Activated T-cell treated with anti-CD3 and anti-CD28 coated beads, Interleukin-2, amount 50 U/mL, for 1 hour (primary cell): ENCODE measurements around the gene BTBD9.

Experiments
- DNase-seq: peaks from one replicate; pipeline ENCODE4 v3.0.0-alpha.2; 2020

The BTBD9 gene

DNA sequence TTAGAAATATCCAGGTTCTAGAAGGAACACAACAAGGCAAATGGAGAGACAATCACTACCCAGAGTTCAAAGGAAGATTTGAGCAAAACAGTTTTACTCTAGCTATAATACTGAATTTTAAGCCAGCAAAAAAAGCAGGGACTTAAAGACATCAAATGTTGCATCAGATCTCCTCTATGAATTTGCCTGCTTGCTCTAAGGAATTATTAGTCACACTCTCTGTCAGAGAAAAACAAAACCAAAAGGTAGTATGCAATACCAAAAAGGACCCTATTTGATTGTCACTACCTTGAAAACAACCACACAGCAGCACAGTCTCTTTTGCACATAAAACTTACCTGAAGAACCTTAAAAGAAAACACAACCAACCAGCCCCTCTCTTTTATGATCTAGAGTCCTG, 46.3 kb downstream of the BTBD9 start:
- no peak for DNase-seq

DNA sequence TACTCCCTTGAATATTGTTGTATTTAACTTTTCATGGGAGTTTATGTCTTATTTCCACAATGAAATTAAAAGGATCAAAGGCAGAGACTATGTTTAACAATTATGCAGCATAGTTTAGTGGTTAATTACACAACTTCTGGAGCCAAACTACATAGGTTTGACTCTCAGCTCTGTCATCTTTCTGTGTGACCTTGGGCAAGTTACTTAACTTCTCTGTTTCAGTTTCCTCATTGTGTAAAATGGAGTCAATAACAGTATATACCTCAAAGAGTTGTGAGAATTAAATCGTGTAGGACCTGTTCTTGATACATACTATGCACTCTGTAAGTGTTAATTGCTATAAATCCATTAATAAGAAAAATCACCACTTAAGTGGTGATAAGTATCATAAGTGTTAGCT, 48.3 kb downstream of the BTBD9 start:
- DNase-seq = no peak

DNA sequence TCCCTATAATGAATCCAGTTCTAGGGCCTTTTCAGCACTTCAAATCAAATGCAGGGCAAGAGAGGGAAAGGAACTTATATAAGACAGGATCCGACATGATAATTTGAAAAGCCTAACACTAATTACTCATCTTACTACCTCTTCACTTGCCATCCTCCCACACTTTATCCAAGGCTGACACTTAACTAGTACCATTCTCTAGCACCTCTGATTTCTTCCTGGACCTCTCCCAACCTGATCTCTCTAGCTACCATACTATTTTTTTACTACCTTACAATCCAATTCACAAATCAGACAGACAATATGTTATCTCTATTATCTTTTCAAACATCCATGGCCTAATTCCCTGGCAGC, 50.4 kb downstream of the BTBD9 start:
- no peak for DNase-seq

DNA sequence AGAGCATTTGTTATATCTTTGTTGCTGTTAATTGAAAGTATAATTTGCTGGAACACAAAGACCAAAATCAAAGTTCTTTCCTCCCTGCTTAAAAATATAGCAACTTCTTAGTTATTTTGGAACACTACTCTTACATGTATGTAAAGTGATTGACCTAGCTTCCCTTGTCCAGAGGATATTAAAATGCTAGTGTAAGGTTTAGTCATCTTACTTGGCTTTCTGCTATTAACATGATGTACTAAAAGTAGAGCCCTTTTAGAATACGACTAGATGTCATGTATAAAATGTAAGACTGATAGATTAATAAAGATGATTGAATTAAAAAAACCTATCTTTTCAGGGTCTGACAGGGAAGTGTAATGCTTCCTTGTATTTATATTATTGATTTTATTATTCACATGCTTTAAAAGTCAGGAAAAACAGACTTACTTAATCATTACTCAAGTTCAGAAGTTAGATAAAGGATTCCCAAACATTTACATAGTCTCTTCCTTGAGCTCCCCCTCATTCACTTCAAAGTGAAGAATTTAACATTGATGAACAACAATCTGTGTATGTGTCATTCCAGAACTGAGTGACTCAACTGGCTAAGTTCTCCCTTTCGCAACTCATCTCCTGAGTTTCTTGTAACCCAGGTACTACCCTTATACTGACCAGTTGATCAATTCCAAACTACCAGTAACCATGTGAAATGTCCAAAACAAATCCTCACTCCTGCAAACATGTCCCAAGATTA, 50.9 kb downstream of the BTBD9 start:
- no peak for DNase-seq

DNA sequence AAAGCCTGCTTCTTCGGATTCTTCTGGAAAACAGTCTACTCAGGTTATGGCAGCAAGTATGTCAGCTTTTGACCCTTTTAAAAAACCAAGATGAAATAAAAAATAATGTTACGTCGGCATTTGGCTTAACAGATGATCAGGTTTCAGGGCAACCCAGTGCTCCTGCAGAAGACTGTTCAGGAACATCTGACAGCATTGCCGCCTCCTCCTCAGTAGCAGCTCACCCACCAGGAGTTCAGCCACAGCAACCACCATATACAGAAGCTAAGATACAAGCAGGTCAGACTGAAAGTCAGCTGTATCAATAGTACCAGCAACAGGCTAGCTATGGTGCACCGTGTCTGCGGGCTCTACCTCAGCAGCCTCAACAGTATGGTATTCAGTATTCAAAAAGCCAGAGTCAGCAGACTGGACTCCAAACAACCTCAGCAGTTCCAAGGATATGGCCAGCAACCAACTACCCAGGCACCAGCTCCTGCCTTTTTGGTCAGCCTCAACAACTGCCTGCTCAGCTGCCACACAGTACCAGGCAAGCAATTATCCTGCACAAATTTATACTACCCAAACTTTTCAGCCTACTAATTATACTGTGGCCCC, 51.9 kb downstream of the BTBD9 start:
- DNase-seq = no peak

DNA sequence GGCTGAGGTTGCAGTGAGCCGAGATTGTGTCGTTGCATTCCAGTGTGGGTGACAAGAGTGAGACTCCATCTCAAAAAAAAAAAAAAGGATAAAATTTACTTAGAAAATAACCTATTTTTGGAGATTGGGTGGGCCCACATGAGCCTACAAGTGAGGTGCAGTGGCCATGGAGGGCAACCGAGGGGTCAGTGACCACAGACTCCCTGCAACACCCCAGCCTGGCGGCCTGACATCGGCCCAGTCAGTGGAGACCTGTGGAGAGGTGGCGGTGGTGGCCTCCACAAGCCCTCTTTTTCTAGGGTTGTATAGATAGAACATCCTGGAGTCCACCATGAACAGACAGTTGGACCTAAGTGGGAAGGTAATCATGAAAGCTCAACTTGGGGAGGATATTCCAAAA, 52.7 kb downstream of the BTBD9 start:
- no peak for DNase-seq

DNA sequence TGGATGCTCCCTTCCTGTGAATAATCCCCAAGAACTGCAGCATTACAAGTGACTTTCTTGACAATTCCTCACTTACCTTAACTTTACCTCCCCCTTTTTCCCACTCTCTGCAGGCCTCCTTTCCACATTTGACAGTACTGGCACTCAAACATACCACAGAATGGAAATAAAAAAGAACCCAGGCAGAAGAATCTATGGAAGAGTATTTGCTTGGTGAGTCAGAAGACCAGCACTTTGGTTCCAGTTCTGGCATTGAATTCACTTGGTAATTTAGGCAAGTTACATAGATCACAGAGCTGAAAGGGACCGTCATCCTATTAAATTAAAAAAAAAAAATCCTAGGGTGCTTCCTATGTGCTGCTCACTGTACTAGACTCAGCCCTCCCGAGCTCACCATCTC, 55.0 kb downstream of the BTBD9 start:
- no peak for DNase-seq

DNA sequence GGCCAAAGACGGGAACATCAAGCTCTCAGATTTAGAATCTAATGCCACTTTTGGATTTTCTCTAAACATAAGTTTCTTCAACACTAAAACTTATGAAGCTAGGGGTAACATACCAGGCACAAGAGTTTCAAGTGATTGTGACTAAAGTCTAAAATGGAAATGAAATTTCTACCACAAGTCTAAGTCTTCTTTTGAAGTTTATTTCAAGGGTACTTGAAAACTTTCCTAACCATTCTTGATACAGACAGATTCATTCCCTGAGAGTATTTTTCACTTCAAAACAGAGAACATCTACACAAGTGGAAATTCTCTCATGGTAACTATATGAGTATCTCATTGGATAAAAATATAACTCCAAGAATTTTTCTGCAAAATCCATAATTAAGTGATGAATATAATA, 56.2 kb downstream of the BTBD9 start:
- no peak for DNase-seq

DNA sequence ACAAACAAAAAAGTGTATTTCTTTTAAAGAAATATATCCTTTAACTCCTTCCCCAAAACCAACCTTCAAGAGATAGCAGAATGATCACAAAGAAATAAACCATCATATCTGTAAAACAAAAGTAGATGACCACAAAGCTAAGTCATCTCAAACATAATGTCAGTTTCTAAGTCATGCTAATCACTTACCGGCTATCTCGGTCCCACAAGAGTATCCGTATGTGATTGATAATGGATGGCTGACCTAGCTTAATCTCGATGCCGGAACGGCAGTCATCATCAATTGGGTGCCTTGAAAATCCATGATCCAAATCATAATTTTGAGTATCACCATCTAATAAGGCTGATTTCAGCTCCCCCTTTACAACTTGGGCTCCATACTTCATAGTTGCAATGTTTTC, 59.7 kb downstream of the BTBD9 start:
- no peak for DNase-seq

DNA sequence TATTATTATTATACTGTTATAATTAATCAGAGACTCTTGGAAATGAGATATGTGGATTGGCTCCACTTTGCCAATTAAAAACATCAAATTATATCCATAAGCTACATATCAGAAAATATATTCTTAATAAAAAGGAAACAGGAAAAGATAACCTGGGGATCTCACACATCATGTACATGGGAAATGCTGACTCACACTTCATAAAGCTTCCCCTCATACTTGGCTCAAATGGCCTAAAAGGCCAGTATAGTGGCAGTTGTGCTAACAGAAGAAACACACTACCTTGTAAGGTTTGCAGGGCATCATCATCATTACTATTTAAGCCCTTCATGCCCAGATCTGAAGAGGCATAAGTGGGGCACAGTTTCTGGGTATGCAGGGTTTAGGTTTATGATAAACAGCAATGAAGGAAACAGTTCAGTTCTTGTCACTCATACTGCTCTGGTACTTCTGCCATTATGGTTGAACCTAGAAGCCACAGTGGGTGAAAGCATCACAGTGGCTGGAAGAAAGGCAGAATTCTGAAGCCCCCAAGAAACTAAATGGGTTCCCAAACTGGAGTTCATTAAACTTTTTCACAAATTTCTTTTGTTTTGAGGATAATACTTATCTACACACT, 60.6 kb downstream of the BTBD9 start:
- DNase-seq = no peak

DNA sequence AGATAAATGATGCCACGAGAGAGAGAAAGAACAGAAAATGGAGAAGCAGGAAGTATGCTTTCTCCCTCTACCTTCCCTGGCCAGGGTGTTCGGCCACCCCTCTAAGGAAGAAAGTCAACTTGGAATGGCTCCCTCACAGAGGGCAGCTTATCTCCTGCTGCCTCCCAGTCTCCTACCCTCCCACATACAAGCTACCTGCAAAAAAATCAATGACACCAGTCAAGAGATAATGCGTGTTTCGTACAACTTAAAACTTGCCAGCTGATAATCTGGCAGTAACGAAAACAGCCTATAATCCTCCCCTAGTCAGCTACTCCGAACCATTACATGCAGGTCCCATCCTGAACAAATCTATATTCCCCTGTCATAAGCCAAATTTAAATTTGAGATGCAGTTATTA, 61.7 kb downstream of the BTBD9 start:
- DNase-seq = no peak

DNA sequence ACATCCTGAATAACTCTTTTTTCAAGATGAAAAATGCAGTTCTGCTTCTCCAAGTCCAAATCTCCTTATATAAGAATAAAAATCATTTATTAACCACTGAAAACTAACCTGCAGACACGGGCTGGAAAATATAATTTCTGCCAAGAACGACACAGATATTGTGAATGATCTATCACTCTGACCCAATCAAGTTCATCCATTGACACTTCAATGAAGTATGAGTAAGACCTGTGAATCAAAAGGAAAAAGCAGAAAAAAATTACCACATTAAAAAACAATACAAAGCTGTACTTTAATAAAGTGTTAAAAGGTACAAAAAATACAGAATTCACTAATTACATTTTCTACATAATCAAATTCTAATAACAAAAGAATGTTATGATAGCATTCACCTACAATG, 62.2 kb downstream of the BTBD9 start:
- no peak for DNase-seq

DNA sequence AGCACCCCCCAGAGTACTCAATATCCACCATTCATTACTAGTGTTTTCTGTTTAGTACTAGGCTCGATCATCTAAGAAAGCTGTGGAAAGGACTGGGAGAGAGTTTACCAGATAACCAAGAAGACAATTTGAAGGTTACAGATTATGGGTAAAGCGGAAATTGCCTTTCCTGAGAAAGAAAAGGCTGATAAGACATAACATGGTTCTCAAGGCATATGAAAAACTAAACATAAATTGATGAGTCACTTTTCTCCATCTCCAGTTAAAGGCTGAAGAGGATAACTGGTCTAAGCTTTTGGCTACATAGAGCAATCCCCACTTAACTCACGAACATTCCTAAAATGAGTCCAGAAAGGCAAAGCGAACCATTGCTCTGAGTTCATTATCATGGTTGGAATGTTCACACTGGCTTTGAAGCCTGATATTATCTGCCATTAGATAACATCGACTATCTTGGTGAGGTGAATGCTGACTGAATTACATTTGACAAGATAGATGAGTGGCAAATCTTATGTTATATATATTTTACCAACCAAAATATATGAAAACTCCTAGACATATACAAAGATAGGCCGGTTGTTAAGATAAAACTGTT, 65.8 kb downstream of the BTBD9 start:
- no peak for DNase-seq

DNA sequence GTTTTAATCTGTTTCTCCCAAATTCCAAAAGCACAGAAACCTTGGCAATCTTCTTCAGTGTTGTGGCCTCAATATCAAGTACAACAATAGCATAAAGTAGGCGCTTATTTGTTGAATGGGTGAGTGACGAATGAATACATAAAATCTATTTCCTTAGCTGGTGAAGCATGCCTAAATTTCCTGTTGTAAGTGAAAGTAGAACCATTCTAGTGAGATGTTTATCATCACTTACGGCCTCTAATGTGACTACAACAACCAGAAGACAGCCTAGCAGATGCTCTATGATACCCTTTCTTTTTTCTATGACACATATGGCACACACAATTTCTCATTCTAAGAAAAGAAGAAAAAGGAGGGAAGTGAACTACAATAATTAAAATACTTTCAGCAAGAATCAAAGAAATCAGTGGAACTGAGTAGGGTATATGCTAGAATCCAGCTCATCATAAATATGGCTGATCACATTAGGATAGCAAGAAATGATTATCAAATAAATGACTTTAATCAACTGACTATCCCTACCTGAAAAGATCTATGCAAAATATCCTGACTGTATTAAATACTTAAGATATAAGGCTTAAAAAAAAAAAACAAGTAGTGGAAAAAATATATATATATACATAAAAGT, 67.4 kb downstream of the BTBD9 start:
- no peak for DNase-seq

DNA sequence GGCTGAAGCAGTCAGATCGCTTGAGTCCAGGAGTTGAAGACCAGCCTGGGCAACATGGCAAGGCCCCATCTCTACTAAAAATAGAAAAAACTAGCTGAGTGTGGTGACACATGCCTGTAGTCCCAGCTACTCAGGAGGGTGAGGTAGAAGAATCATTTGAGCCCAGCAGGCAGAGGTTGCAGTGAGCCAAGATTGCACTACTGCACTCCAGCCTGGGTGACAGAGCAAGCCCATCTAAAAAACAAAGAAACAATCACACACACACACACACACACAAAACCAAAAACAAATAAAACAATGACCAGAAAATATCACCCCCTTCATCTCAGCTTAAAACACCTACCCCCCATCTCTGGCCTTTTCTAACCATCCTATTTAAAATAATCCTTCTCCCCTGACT, 68.0 kb downstream of the BTBD9 start:
- DNase-seq = no peak

DNA sequence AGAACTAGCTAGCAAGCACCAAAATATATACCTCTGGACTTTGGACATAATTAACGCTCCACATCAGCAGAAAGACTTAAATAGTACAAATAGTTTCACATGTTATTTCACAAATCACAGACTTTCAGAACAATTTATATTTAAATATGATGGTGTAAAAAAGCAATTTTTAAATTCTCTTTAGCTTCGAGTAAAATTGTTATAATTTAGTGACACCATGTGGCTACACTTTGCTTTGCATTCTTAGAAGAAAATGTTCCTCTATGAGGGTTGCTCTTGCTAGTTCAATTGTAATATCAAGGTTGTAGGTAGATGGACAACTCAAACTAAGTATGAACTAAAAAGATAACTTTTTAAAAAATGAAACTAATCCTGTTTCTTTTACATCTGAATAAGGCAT, 69.0 kb downstream of the BTBD9 start:
- DNase-seq = no peak

DNA sequence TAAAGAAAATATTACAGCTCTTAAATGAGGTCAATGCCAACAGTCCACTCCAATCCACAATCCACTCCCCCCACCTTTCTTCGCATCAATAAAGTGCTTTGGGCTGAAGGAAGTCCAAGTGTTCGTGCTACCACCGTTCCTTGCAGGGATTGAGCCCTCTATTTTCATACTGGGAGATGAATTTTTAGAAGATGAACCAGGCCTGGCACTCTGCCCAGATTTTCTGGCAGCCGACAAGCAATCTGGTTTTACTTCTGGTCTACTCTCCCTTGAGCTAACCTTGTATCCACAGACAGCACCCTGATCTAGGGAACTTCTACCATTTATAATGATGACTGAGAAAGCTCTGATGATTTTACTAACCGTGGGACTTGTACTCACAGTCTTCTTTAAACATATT, 72.3 kb downstream of the BTBD9 start:
- DNase-seq = no peak

DNA sequence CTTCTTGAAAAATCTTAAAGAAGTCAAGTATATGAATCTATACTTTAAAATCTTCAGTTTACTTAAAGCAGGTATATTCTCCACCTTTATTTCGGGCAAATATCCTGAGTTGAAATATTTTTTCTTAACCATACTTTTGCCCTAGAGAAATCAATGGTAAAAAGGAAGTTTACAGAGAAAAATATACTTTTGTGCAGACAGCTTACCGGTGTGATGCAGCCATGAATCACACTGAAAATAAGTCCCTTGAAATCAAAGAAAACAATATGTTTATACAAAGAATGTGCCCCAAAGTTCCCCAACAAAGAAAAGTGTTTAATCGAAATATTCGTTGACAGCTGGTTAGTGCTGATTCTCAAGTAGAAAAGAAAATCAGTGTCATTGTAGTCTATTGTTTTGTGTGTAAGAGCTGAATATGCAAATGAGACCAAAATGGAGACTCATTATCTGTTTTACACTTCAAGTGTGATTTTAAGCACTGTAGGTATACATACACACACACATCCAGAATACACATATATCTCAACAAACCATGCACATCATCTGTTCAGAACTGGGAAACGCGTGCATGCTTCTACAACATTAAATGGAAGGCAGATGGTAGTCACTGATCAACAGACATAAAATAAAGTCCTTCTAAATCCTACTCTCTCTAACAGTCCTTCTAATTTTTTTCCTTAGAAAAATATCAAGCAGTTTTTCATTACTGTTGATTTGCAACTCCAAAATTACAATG, 73.3 kb downstream of the BTBD9 start:
- DNase-seq = no peak

DNA sequence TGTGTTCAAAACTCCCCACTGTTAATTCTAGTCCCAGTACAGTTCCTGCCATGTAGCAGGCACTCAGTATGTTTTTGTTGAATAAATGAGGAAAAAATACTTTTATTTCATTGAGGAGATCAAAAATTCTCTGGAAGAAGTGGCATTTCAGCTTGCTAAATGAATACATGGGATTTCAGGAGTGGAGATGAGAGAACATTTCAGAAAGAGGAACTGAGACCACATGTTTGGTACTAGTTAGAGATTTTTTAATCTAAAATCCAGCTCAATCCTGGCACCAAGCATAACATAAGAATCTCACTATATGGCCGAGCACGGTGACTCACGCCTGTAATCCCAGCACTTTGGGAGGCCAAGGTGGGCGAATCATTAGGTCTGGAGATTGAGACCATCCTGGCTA, 75.4 kb downstream of the BTBD9 start:
- no peak for DNase-seq

DNA sequence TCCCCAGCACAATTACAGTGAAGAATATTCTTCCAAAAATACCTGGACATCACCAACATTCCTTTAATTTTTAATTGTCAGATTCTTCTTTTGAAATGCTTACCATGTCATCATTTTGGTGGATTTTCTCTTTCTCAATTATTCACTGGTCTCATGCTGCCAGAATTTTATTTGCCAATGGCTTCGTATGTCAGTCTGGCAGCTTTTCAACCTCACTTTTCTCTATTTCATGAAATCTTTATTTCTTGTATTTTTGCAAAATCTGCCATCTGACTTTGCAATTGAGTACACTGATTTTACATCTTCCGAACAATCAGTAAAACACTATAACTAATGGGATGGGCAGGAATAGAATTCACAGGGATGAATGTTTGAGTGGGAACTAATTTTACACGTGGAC, 84.1 kb downstream of the BTBD9 start:
- DNase-seq = no peak

DNA sequence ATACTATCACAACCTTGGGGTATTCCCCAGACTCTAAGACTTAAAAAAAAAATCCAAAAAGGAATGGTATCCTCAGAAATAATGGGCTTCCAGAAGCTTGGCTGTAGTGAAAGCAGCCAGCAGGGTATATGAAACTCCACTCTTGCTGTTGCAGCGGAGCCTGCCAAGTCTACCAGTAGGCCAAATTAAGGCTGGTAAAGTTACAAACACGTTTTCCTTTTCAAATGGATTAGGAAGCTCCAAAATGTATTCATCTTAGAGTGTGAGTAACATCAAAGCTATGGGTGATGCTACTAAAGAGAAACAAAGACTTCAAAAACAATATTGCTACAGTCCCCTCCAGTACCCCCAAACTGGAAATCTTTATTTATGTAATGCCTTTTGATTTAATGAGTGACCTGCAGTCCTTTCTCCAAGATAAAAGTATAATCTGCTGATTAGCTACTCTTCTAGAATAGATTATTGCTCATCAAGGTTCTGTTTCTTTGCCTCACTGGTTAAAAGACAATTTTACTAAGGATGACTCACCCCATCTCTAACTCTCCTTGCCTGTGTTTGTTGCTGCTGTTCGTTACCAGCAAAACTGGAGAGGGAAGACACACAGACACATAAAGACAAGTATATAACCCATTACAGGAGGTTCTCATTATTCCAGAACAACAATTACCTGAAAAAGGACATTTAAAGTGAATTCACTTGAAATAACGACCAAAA, 84.9 kb downstream of the BTBD9 start:
- DNase-seq = no peak

DNA sequence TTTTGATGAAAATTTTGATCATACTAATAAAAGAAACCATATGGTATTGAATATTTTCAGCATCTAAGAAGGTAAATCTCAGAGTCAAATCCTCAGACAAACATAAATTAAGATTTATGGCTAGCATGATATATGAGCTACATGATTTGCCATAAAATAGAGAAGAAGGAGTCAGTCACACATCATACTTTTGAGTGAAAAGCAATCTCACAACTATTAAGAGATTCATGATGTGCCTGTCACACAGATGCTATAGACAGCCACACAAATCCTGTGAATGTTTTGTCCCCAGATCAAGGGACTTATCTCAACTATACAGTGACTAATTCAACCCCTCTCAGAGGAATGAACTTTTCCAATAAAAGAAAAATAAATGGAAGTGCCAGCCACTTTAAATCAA, 85.7 kb downstream of the BTBD9 start:
- DNase-seq = no peak

DNA sequence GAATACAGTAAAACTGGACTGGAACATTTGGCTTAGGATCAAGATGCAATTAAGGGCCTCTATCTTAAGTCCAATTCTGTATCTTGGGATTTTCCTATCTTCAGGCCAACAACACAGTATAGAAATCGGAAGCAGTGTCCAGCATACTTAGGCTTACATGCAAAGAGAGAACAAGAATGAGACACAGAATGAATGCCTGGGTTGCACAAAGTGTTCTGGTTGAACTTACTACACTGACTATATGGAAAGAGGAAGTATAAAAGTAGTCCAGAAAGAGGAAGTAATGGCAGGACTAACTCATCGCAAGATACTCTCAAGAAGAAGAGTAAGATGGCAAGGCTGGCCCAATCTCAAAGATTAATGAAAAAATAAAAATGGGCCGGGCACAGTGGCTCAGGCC, 87.6 kb downstream of the BTBD9 start:
- no peak for DNase-seq
